CD4-positive, alpha-beta memory T cell (primary cell): Measurements from ENCODE around the gene TOP2A. TPM values are rescaled to one million over a fixed set of nuclear protein-coding genes. Genes with fewer than 3 reads are reported as not detected.

Experiments used
- CTCF ChIA-PET: fragments of 350-600 bp; sonication (Branson Sonifier 250); formaldehyde crosslinking; loops from one replicate; lab custom pipeline; 2021; ENCODE audit warnings: inconsistent platforms; ENCODE audit not compliant: partially characterized antibody; lab: Charles Lee
- POLR2A ChIA-PET: fragments of 350-600 bp; sonication (Branson Sonifier 250); formaldehyde crosslinking; loops from one replicate; lab custom pipeline; 2021; ENCODE audit not compliant: partially characterized antibody; lab: Charles Lee
- DNase-seq, 5 donors: peaks; one replicate each; pipeline versions ENCODE4 v3.0.0 to v3.0.0-alpha.2; 2020 to 2022; ENCODE audit warnings: mixed read lengths in 1 of 5
- H3K27ac ChIP-seq: one replicate; pipeline ENCODE4 v1.7.0; 2013; ENCODE audit warnings: low read depth, low read length
- H3K27me3 ChIP-seq: 2 replicates; pipeline ENCODE4 v1.7.0; 2013; ENCODE audit warnings: mild to moderate bottlenecking, low read length, moderate library complexity; ENCODE audit not compliant: insufficient read depth
- H3K36me3 ChIP-seq: 2 replicates; pipeline ENCODE4 v1.7.0; 2013; ENCODE audit warnings: mild to moderate bottlenecking, low read length, moderate library complexity; ENCODE audit not compliant: insufficient read depth
- H3K4me1 ChIP-seq: 2 replicates; pipeline ENCODE4 v1.7.0; 2013; ENCODE audit warnings: mild to moderate bottlenecking, low read length, moderate library complexity; ENCODE audit not compliant: insufficient read depth
- H3K4me3 ChIP-seq, 2 donors: one replicate each; pipeline ENCODE4 v1.7.0; 2013; ENCODE audit warnings: low read length in 2 of 2, mild to moderate bottlenecking in 1 of 2
- H3K9me3 ChIP-seq, 2 donors: one replicate each; pipeline ENCODE4 v1.7.0; 2013; ENCODE audit warnings: low read length in 2 of 2, control low read depth in 1 of 2; ENCODE audit not compliant: control insufficient read depth in 1 of 2
- H3K27ac Mint-ChIP-seq, 7 donors: one replicate each; pipeline ENCODE4 v1.8.0; 2020 to 2021; ENCODE audit warnings: mixed read lengths in 7 of 7, mild to moderate bottlenecking in 6 of 7, inconsistent platforms in 3 of 7, moderate library complexity in 3 of 7
- H3K27me3 Mint-ChIP-seq, 2 donors: one replicate each; pipeline ENCODE4 v1.8.0; 2020 to 2021; ENCODE audit warnings: mixed read lengths in 2 of 2
- H3K36me3 Mint-ChIP-seq, 2 donors: one replicate each; pipeline ENCODE4 v1.8.0; 2020 to 2021; ENCODE audit warnings: mixed read lengths in 2 of 2, inconsistent platforms in 1 of 2, mild to moderate bottlenecking in 1 of 2
- H3K4me1 Mint-ChIP-seq, 4 donors: one replicate each; pipeline ENCODE4 v1.8.0; 2020 to 2021; ENCODE audit warnings: mixed read lengths in 4 of 4, mild to moderate bottlenecking in 1 of 4
- H3K4me3 Mint-ChIP-seq, 8 donors: one replicate each; pipeline ENCODE4 v1.8.0; 2020 to 2021; ENCODE audit warnings: mixed read lengths in 8 of 8, mild to moderate bottlenecking in 7 of 8, moderate library complexity in 6 of 8, inconsistent platforms in 3 of 8
- H3K9me3 Mint-ChIP-seq, 8 donors: one replicate each; pipeline ENCODE4 v1.8.0; 2020 to 2021; ENCODE audit warnings: mixed read lengths in 8 of 8, mild to moderate bottlenecking in 5 of 8, inconsistent platforms in 3 of 8, moderate library complexity in 1 of 8
- intact Hi-C: fragments of 100-400 bp; cut with micrococcal nuclease; formaldehyde crosslinking; loops from one replicate; pipeline ENCODE4 v1.15.1; 2023
- polyA plus RNA-seq, 2 donors: library from polyadenylated mRNA; unstranded; fragments of 300-500 nt; fragmentation: Illumina TruSeq; gene quantifications; one replicate each; pipeline ENCODE4 v1.2.3, GENCODE V29; 2021
- total RNA-seq, 2 experiments: library from RNA; stranded (reverse); gene quantifications; one replicate each; pipeline ENCODE4 v1.2.3, GENCODE V29; 2021

TOP2A gene
- total and polyA plus RNA-seq, 4 experiments from 2014 or later: 0.10 to 1.1 (median 0.30) TPM

- peaks cover 10% of the 10 kb centered on the region for H3K36me3 ChIP-seq
- ChIA-PET CTCF (interaction anchor here (1.0 to 4.5 kb wide), 4 partner anchors 13 to 32 kb away, joined by 3 to 46 read pairs (median 6); no protein-coding TSS in a partner anchor), POLR2A (interaction anchor here (29.0 kb wide), 1 partner anchor 24 kb away, joined by 1054 read pairs; the partner anchor contains the start of gene RARA)
- intact Hi-C loops: no loop called here
- Mint-ChIP-seq H3K4me1 (peaks cover 37 to 75% (median 62%) of the 10 kb centered on the region in 4 donors), H3K27me3 (no peaks in the 10 kb centered on the region), H3K9me3 (no peaks in the 10 kb centered on the region), H3K27ac (peak overlapping the region; percentile 90 to 99 (median 98)), H3K36me3 (peaks cover 9 to 31% of the 10 kb centered on the region in 2 donors), H3K4me3 (peak overlapping the region in 2 of 8 donors; percentile 20 to 42)
- H3K27me3 ChIP-seq: no peaks in the 10 kb centered on the region
- H3K9me3 ChIP-seq: no peaks in the 10 kb centered on the region
- no peak for DNase-seq
- H3K4me3 ChIP-seq: no peak overlapping the region
- peak overlapping the region; percentile 40 for H3K27ac ChIP-seq
- H3K4me1 ChIP-seq: peaks cover 76% of the 10 kb centered on the region
These were observed 78.6 kb downstream of the TOP2A start for GRCh38 chr17:40338941-40339649.

Other genes with a start within 250 kb of the TOP2A start
- 1 to 10 TPM; 5.4 to 6.5 TPM for gene RAPGEFL1, start 240.4 kb downstream of the TOP2A start, total RNA-seq
- under 1 TPM in 1 of 2 donors, not detected in 1; 0.13 TPM for gene RAPGEFL1, start 240.4 kb downstream of the TOP2A start, polyA plus RNA-seq
- 10 to 100 TPM; 34.4 to 34.7 TPM for gene WIPF2, start 198.6 kb downstream of the TOP2A start, total RNA-seq
- 10 to 100 TPM in 1 of 2 donors, 1 to 10 TPM in 1; 5.2 to 13.6 TPM for gene WIPF2, start 198.6 kb downstream of the TOP2A start, polyA plus RNA-seq
- gene CDC6, start 130.0 kb downstream of the TOP2A start, total RNA-seq: 1 to 10 TPM in 1 of 2 experiments, under 1 TPM in 1; 0.72 to 2.1 TPM
- gene CDC6, start 130.0 kb downstream of the TOP2A start, polyA plus RNA-seq: under 1 TPM; 0.61 to 0.87 TPM
- gene RARA, start 108.7 kb downstream of the TOP2A start, total RNA-seq: 10 to 100 TPM; 54.1 to 54.5 TPM
- gene RARA, start 108.7 kb downstream of the TOP2A start, polyA plus RNA-seq: 10 to 100 TPM in 1 of 2 donors, 1 to 10 TPM in 1; 5.1 to 20.7 TPM
- not detected for gene GJD3, start 53.2 kb downstream of the TOP2A start, total RNA-seq
- gene GJD3, start 53.2 kb downstream of the TOP2A start, polyA plus RNA-seq: not detected
- gene IGFBP4, start 25.6 kb upstream of the TOP2A start, total RNA-seq: 1 to 10 TPM; 5.3 to 5.8 TPM
- 1 to 10 TPM; 3.3 to 6.1 TPM for gene IGFBP4, start 25.6 kb upstream of the TOP2A start, polyA plus RNA-seq
- 1 to 10 TPM in 1 of 2 experiments, under 1 TPM in 1; 0.25 to 1.8 TPM for gene TNS4, start 83.7 kb upstream of the TOP2A start, total RNA-seq
- gene TNS4, start 83.7 kb upstream of the TOP2A start, polyA plus RNA-seq: under 1 TPM; 0.18 to 0.33 TPM
- gene CCR7, start 147.6 kb upstream of the TOP2A start, total RNA-seq: 100 to 1,000 TPM; 268 to 269 TPM
- gene CCR7, start 147.6 kb upstream of the TOP2A start, polyA plus RNA-seq: 100 to 1,000 TPM; 436 to 502 TPM
- 10 to 100 TPM; 87.6 to 91.0 TPM for gene SMARCE1, start 229.9 kb upstream of the TOP2A start, total RNA-seq
- 100 to 1,000 TPM; 148 to 197 TPM for gene SMARCE1, start 229.9 kb upstream of the TOP2A start, polyA plus RNA-seq
- gene KRT222, start 247.3 kb upstream of the TOP2A start, total RNA-seq: not detected
- not detected for gene KRT222, start 247.3 kb upstream of the TOP2A start, polyA plus RNA-seq